Mesenteric fat pad (tissue), 1 donor: ENCODE data around the gene EPYC. TPM values are rescaled to one million over a fixed set of nuclear protein-coding genes. Genes with fewer than 3 reads are reported as not detected.

ENCODE experiments used
- total RNA-seq: library from RNA; stranded (reverse); fragmentation: NEBNext Ultra II Directional; extraction: Animal tissue kit (Norgen Biotek cat#: 25700); gene quantifications from one replicate; pipeline ENCODE4 v1.2.1, GENCODE V29; 2021
- donor health status: DM: yes; HTN: yes; CAD: no.

Gene EPYC
- total RNA-seq, 1 donor from 2014 or later: not detected

Other genes starting within 250 kb of the EPYC start
- not detected for gene CCER1, start 49.8 kb downstream of the EPYC start, total RNA-seq
- gene KERA, start 53.1 kb upstream of the EPYC start, total RNA-seq: not detected
- 170 TPM for gene LUM, start 106.5 kb upstream of the EPYC start, total RNA-seq
- 1,241 TPM for gene DCN, start 177.8 kb upstream of the EPYC start, total RNA-seq